AG10803 (cell line): Measurements from ENCODE around the gene PTCD1.
A peak's percentile ranks its signal among the peaks of the same experiment; 100 is the strongest.

Experiments used
- DNase-seq: peaks from one replicate; pipeline ENCODE4 v3.0.0; 2010; ENCODE audit warnings: low read depth
- H3K4me3 ChIP-seq: 2 replicates; pipeline ENCODE4 v1.5.1; 2011; ENCODE audit warnings: mild to moderate bottlenecking, low read length, control low read depth
- TF ChIP-seq, protein P1 (sequence below): conservative IDR thresholded peaks from 2 replicates; pipeline ENCODE4 v1.5.1; 2011; ENCODE audit warnings: mild to moderate bottlenecking, low read length, control low read depth, inconsistent platforms

PTCD1 gene

DNA sequence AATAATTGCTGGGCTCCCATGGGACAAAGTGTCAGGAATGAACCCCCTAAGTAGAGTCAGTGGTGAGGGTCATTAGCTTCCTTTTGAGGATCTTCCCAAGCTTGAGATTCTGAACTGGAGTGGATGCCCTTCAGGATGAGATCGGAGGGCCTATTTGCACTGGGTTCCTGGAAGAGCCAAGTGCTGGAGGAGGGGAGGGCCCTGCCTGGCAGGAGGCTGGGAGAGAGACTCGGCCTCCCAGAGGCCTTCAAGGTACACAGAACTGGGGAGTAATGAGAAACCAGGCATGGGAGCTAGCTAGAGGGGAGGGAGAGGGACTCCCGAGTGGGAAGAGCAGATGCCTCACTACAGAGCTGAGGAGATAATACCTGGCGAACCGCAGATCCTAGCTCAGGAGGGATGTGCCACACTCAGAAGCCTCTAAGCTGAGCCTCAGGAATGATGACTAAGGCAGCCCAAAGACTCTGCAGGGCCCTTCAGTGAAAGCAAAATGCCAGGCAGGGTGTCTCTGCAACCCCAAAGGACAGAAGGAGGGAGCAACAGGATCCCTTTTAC lies 39.6 kb downstream of the PTCD1 start:
- TF ChIP-seq, protein P1, sequence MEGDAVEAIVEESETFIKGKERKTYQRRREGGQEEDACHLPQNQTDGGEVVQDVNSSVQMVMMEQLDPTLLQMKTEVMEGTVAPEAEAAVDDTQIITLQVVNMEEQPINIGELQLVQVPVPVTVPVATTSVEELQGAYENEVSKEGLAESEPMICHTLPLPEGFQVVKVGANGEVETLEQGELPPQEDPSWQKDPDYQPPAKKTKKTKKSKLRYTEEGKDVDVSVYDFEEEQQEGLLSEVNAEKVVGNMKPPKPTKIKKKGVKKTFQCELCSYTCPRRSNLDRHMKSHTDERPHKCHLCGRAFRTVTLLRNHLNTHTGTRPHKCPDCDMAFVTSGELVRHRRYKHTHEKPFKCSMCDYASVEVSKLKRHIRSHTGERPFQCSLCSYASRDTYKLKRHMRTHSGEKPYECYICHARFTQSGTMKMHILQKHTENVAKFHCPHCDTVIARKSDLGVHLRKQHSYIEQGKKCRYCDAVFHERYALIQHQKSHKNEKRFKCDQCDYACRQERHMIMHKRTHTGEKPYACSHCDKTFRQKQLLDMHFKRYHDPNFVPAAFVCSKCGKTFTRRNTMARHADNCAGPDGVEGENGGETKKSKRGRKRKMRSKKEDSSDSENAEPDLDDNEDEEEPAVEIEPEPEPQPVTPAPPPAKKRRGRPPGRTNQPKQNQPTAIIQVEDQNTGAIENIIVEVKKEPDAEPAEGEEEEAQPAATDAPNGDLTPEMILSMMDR: no peak
- no peak for DNase-seq
- no peak overlapping the region for H3K4me3 ChIP-seq

DNA sequence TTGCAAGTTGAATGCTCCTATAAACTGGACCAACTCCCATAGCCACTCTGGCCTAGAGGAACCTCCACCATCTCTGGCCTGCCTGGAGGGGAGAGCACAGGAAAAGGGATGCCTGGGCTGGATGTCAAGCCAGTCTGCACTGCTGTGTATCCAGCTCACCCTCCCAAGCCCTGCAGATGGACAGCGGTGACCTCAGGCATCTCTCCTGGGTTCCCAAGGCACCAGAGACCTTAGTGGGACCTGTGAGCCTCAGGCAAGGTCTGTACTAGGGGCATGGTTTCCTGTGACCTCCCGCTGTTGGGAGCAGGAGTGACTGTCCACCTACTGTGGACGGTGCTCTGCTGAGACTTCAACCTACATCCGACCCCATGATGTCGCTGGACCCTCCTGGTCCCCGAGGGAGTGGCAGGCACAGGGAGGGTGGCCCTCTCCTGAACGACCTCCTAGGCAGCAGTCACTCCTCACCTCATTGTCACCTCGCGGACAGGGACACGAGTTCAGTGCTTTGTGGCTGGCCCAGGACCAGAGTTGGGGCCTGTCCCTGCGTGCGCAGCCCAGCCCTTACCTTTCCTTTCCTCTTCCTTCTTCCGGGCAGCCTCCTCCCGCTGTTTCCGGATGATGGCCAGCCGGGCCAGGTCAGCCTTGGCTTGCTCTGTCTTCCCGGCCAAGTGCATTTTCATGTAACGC lies 41.2 kb downstream of the PTCD1 start:
- no peak for DNase-seq
- no peak overlapping the region for H3K4me3 ChIP-seq

DNA sequence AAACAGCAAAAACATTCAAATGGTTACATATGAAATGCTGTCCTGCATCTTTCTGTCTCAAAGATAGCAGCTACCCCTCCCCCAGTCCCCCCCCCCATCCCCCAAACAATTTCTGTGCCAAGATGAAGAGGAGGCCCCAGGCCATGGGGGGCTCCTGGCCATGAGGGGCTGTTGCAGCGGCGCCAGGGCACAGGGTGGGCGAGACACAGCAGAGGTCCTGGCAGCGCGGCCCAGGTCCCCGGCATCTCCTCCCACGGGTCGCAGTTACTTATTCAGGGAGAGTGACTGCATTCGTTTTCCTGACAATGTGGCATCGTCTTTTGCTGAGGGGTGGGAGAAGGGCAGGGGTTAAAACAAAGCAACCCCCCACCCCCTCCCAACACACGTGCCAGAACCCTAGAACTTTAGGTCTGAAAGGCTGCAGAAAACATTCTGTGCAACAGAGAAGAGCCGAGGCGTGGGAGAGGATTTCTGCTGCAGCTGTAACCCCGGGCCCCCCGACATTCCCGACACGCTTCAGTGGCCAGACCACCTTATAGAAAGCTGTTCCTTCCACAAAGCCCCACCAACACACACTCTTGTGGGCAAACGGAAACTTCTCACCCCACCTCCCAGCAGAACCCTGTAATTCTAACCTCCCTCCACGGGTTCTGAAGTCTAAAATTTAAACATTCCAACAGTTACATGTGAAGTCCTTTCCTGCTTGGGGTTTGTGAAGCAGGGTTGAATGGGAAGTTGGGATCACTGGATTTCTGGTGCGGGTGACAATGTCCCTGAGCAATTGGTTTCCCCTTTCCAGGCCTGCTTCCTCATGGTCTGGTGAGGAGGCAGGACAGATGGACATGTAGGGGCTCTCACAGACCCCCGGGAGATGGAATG lies 41.9 kb downstream of the PTCD1 start:
- no peak for DNase-seq

More for the DNA sequence above, 41.2 kb downstream of the PTCD1 start:
- TF ChIP-seq, protein P1: no peak

DNA sequence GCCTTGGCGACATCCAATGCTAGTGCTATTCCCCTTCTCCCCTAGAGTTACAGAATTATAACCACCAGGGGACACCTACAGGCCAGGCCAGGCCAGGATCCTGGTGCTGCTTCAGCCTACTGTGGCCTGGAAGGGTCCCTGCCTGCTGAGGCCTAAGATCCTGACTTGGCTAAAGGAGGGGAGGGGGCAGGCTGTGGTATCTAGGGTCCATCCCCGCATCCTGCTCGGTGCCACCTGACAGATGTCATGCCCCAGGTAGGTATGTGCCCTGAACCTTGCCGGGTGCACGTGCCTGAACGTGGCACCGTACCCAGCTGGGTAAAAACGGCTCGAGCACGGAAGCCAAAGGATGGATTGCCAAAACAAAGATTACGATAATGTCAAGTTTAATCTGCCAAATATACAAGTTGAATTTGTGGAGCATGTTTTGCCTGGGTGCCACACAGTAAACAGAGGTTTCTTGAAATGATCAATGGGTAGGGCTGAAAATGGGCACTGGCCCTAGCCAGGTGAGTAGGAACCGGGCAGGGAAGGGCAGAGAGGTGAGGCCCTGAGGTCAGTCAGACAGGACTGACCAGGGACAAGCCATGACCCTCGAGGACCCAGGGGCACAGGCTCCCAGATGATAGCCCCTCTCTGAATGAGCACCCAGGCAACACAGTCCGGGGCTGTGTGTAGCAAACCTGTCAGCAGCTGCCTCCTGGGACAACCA lies 42.8 kb downstream of the PTCD1 start:
- TF ChIP-seq, protein P1: 0 out of 2 replicates have a peak, but pooled peaks have one; percentile 8
- no peak for DNase-seq
- H3K4me3 ChIP-seq: no peak overlapping the region

More for the DNA sequence above, 41.9 kb downstream of the PTCD1 start:
- no peak overlapping the region for H3K4me3 ChIP-seq
- TF ChIP-seq, protein P1: no peak

DNA sequence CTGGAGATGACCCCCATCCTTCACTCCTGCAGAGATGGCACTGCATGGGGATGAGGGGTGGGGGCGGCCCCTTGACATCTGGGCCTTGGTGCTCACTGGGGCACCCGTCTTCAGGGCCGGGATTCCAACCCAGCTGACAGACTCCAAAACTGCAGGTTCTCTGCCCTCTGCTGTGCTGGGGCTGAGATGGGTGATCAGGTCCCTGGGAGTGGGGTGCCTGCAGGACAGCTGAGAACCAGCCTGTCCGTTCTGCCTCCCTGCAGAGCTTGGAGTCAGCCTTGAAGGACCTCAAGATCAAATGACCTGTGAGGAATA lies 44.5 kb downstream of the PTCD1 start:
- no peak overlapping the region for H3K4me3 ChIP-seq
- DNase-seq: no peak
- TF ChIP-seq, protein P1: no peak

DNA sequence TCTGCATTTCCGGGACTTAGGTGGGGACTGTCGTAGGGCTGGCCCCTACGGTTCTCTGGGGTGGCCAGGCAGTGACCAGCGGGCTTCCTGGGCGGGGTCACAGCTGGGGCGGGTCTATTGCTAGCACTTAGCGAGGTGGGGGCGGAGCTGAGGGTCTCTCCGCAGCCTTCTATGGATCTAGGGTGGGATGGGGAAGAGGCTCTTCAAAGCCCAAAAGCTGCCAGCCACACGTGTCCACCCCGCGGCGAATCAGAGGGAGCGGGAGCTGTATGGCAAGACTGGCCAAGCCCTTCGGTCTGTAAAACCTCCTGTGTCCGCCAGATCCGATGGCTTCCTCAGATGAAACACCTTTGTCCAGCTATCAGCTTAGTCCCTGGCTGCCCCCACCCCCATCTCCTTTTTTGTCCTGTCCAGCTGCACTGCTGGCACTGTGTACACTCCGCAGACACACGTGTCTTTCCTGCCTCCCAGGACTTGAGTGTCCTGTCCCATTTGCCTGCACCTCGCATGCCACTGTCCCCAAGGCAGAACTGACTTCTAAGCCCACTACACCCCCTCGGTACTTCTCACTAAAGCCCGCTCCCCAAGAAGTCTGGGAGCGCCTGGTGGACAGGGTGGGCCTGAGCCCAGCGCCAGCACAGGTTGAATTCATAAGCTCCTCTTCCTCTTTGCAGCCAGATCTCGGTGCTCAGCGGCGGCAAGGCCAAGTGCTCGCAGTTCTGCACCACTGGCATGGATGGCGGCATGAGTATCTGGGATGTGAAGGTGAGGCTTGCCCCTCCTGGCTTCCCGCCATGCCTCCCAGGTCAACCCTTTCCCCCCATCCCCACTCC lies 45.0 kb downstream of the PTCD1 start:
- peak overlapping the region; percentile 35 for H3K4me3 ChIP-seq

More for the DNA sequence above, 45.0 kb downstream of the PTCD1 start:
- TF ChIP-seq, protein P1: no peak
- DNase-seq: no peak
